Naive thymus-derived CD4-positive, alpha-beta T cell (primary cell): ENCODE results near the gene SPG7. TPM values are rescaled to one million over a fixed set of nuclear protein-coding genes. Genes with fewer than 3 reads are reported as not detected.

Experiments
- ATAC-seq: fragments of 150-1000 bp; cut with Tn5 transposase; 2 replicates; pipeline ENCODE4 v1.10.0; 2021; ENCODE audit warnings: mild to moderate bottlenecking, moderate library complexity
- CTCF ChIA-PET: fragments of 350-600 bp; sonication (Branson Sonifier 250); formaldehyde crosslinking; loops from one replicate; lab custom pipeline; 2021; ENCODE audit warnings: antibody characterized with exemption; lab: Charles Lee
- POLR2A ChIA-PET: fragments of 350-600 bp; sonication (Branson Sonifier 250); formaldehyde crosslinking; loops from one replicate; lab custom pipeline; 2021; ENCODE audit warnings: antibody characterized with exemption, inconsistent platforms; lab: Charles Lee
- DNase-seq, 9 donors: peaks; one replicate each; pipeline versions ENCODE4 v3.0.0 to v3.0.0-alpha.2; 2020 to 2022; ENCODE audit warnings: mixed read lengths in 1 of 9
- H3K27ac ChIP-seq: one replicate; pipeline ENCODE4 v1.7.0; 2013; ENCODE audit warnings: mild to moderate bottlenecking, low read depth, low read length, moderate library complexity
- H3K27me3 ChIP-seq, 2 donors: one replicate each; pipeline ENCODE4 v1.7.0; 2013; ENCODE audit warnings: low read length in 2 of 2, mild to moderate bottlenecking in 2 of 2, moderate library complexity in 2 of 2; ENCODE audit not compliant: control insufficient read depth in 2 of 2, insufficient read depth in 2 of 2
- H3K36me3 ChIP-seq, 3 experiments: 1 replicate in 2 of 3; 2 replicates in 1 of 3; pipeline ENCODE4 v1.7.0; 2013; ENCODE audit warnings: low read length in 3 of 3, mild to moderate bottlenecking in 3 of 3, moderate library complexity in 1 of 3; ENCODE audit not compliant: insufficient read depth in 3 of 3, control insufficient read depth in 2 of 3
- H3K4me1 ChIP-seq, 2 donors: one replicate each; pipeline ENCODE4 v1.7.0; 2013; ENCODE audit warnings: low read length in 2 of 2, mild to moderate bottlenecking in 2 of 2, moderate library complexity in 1 of 2; ENCODE audit not compliant: control insufficient read depth in 2 of 2, insufficient read depth in 2 of 2
- H3K4me3 ChIP-seq: 2 replicates; pipeline ENCODE4 v1.7.0; 2013; ENCODE audit warnings: mild to moderate bottlenecking, low read length
- H3K9me3 ChIP-seq, 3 experiments: 1 replicate in 2 of 3; 2 replicates in 1 of 3; pipeline ENCODE4 v1.7.0; 2013; ENCODE audit warnings: low read length in 3 of 3; ENCODE audit not compliant: control insufficient read depth in 2 of 3
- H3K27ac Mint-ChIP-seq, 9 donors: one replicate each; pipeline ENCODE4 v1.8.0; 2020 to 2022; ENCODE audit warnings: mixed read lengths in 9 of 9, mild to moderate bottlenecking in 8 of 9, moderate library complexity in 5 of 9, inconsistent platforms in 2 of 9
- H3K27me3 Mint-ChIP-seq, 5 donors: one replicate each; pipeline ENCODE4 v1.8.0; 2021 to 2022; ENCODE audit warnings: mixed read lengths in 5 of 5, mild to moderate bottlenecking in 1 of 5
- H3K36me3 Mint-ChIP-seq, 5 donors: one replicate each; pipeline ENCODE4 v1.8.0; 2020 to 2022; ENCODE audit warnings: mixed read lengths in 5 of 5, mild to moderate bottlenecking in 3 of 5, inconsistent platforms in 1 of 5
- H3K4me1 Mint-ChIP-seq, 7 donors: one replicate each; pipeline ENCODE4 v1.8.0; 2020 to 2022; ENCODE audit warnings: mixed read lengths in 7 of 7, mild to moderate bottlenecking in 3 of 7, inconsistent platforms in 1 of 7
- H3K4me3 Mint-ChIP-seq, 10 donors: one replicate each; pipeline ENCODE4 v1.8.0; 2020 to 2022; ENCODE audit warnings: mild to moderate bottlenecking in 10 of 10, mixed read lengths in 10 of 10, moderate library complexity in 6 of 10, inconsistent platforms in 2 of 10
- H3K9me3 Mint-ChIP-seq, 11 donors: one replicate each; pipeline ENCODE4 v1.8.0; 2020 to 2022; ENCODE audit warnings: mixed read lengths in 11 of 11, mild to moderate bottlenecking in 4 of 11, inconsistent platforms in 1 of 11, moderate library complexity in 1 of 11
- intact Hi-C, 2 donors: fragments of 100-400 bp; cut with micrococcal nuclease; formaldehyde crosslinking; loops; one replicate each; pipeline ENCODE4 v1.15.1; 2023
- polyA plus RNA-seq, 2 donors: library from polyadenylated mRNA; unstranded; fragments of 300-500 nt; fragmentation: Illumina TruSeq; gene quantifications; one replicate each; pipeline ENCODE4 v1.2.3, GENCODE V29; 2021
- total RNA-seq, 6 experiments: library from RNA in 5 of 6; stranded (reverse) in 5 of 6; gene quantifications; 1 replicate in 5 of 6; 2 replicates in 1 of 6; pipeline ENCODE4 v1.2.3 and lab custom pipeline; 2021 to 2026

SPG7 gene
- total and polyA plus RNA-seq, 7 experiments from 2014 or later = 48.6 to 181 (median 151) TPM

- Histone ChIP-seq H3K36me3 (no peaks in the 10 kb centered on the region), H3K27me3 (no peaks in the 10 kb centered on the region), H3K27ac (no peak overlapping the region), H3K4me3 (no peak overlapping the region), H3K4me1 (peaks cover 12 to 13% of the 10 kb centered on the region in 2 donors), H3K9me3 (no peaks in the 10 kb centered on the region)
- DNase-seq (no peak), ATAC-seq (no peak)
- intact Hi-C loops = no loop called here
- H3K36me3 Mint-ChIP-seq = no peaks in the 10 kb centered on the region
- no peak overlapping the region for H3K4me3 Mint-ChIP-seq
- CTCF ChIA-PET = no interaction called here
- no peaks in the 10 kb centered on the region for H3K27me3 Mint-ChIP-seq
- no peaks in the 10 kb centered on the region for H3K9me3 Mint-ChIP-seq
- peaks cover 0 to 15% (median 8%) of the 10 kb centered on the region in 7 donors for H3K4me1 Mint-ChIP-seq
- POLR2A ChIA-PET = interaction anchor here (0.6 kb wide), 1 partner anchor 72 kb away, joined by 3 read pairs; no protein-coding TSS in a partner anchor
- no peak overlapping the region for H3K27ac Mint-ChIP-seq
Measured at GRCh38 chr16:89606006-89606405, 97.8 kb downstream of the SPG7 start.

Other genes starting within 250 kb of the SPG7 start
- 100 to 1,000 TPM; 178 to 254 (median 240) TPM for gene ANKRD11, start 17.8 kb upstream of the SPG7 start, total RNA-seq
- 10 to 100 TPM in 1 of 2 donors, 1 to 10 TPM in 1; 8.7 to 28.4 TPM for gene ANKRD11, start 17.8 kb upstream of the SPG7 start, polyA plus RNA-seq
- gene RPL13, start 52.3 kb downstream of the SPG7 start, total RNA-seq = 1,000 to 10,000 TPM; 2,239 to 5,631 (median 5,332) TPM
- gene RPL13, start 52.3 kb downstream of the SPG7 start, polyA plus RNA-seq = 1,000 to 10,000 TPM; 6,375 to 8,810 TPM
- gene CPNE7, start 67.4 kb downstream of the SPG7 start, total RNA-seq = 1 to 10 TPM in 1 of 5 experiments, under 1 TPM in 1, not detected in 3; 0.39 to 5.2 TPM
- not detected for gene CPNE7, start 67.4 kb downstream of the SPG7 start, polyA plus RNA-seq
- not detected for gene DPEP1, start 105.2 kb downstream of the SPG7 start, total RNA-seq
- gene DPEP1, start 105.2 kb downstream of the SPG7 start, polyA plus RNA-seq = not detected
- gene CHMP1A, start 149.3 kb downstream of the SPG7 start, total RNA-seq = 10 to 100 TPM; 64.4 to 99.0 (median 65.9) TPM
- 10 to 100 TPM; 54.7 to 61.6 TPM for gene CHMP1A, start 149.3 kb downstream of the SPG7 start, polyA plus RNA-seq
- 10 to 100 TPM in 2 of 5 experiments, 1 to 10 TPM in 3; 6.4 to 17.0 (median 7.9) TPM for gene SPATA33, start 149.4 kb downstream of the SPG7 start, total RNA-seq
- 1 to 10 TPM; 2.4 to 2.6 TPM for gene SPATA33, start 149.4 kb downstream of the SPG7 start, polyA plus RNA-seq
- gene CDK10, start 178.3 kb downstream of the SPG7 start, total RNA-seq = 100 to 1,000 TPM in 3 of 5 experiments, 10 to 100 TPM in 2; 91.5 to 150 (median 102) TPM
- gene CDK10, start 178.3 kb downstream of the SPG7 start, polyA plus RNA-seq = 10 to 100 TPM; 32.8 to 68.4 TPM
- 10 to 100 TPM in 3 of 5 experiments, 1 to 10 TPM in 2; 8.4 to 32.2 (median 12.0) TPM for gene SPATA2L, start 193.3 kb downstream of the SPG7 start, total RNA-seq
- 10 to 100 TPM in 1 of 2 donors, 1 to 10 TPM in 1; 7.0 to 12.4 TPM for gene SPATA2L, start 193.3 kb downstream of the SPG7 start, polyA plus RNA-seq
- 10 to 100 TPM; 11.2 to 28.9 (median 13.3) TPM for gene VPS9D1, start 212.5 kb downstream of the SPG7 start, total RNA-seq
- 1 to 10 TPM in 1 of 2 donors, under 1 TPM in 1; 0.93 to 1.5 TPM for gene VPS9D1, start 212.5 kb downstream of the SPG7 start, polyA plus RNA-seq
- 100 to 1,000 TPM in 4 of 5 experiments, 10 to 100 TPM in 1; 75.4 to 160 (median 137) TPM for gene ZNF276, start 213.1 kb downstream of the SPG7 start, total RNA-seq
- 10 to 100 TPM; 17.0 to 65.1 TPM for gene ZNF276, start 213.1 kb downstream of the SPG7 start, polyA plus RNA-seq